KMS-11 (cell line): ENCODE measurements around the gene SALL4.

Source experiments
- H2AFZ ChIP-seq: fragments of 200-600 bp; sonication (generic); 2 replicates; pipeline ENCODE4 v1.6.1; 2016; ENCODE audit warnings: antibody characterized with exemption, mixed run types, low read depth
- H3K27ac ChIP-seq: fragments of 200-600 bp; sonication (generic); 2 replicates; pipeline ENCODE4 v1.6.1; 2016; ENCODE audit warnings: mild to moderate bottlenecking, mixed run types
- H3K27me3 ChIP-seq: fragments of 200-600 bp; sonication (generic); 2 replicates; pipeline ENCODE4 v1.6.1; 2017; ENCODE audit warnings: mild to moderate bottlenecking, low read depth, mixed run types, moderate library complexity; ENCODE audit not compliant: insufficient read depth
- H3K36me3 ChIP-seq: fragments of 200-600 bp; sonication (generic); 2 replicates; pipeline ENCODE4 v1.6.1; 2017; ENCODE audit warnings: mild to moderate bottlenecking, mixed run types; ENCODE audit not compliant: insufficient read depth
- H3K4me1 ChIP-seq: fragments of 200-600 bp; sonication (generic); 2 replicates; pipeline ENCODE4 v1.6.1; 2016; ENCODE audit warnings: mild to moderate bottlenecking, low read depth, mixed run types; ENCODE audit not compliant: poor library complexity, severe bottlenecking
- H3K4me2 ChIP-seq: fragments of 200-600 bp; sonication (generic); 2 replicates; pipeline ENCODE4 v1.7.0; 2016; ENCODE audit warnings: mild to moderate bottlenecking, mixed run types
- H3K4me3 ChIP-seq: fragments of 200-600 bp; sonication (generic); IDR thresholded peaks from 2 replicates; pipeline ENCODE4 v1.6.1; 2017; ENCODE audit warnings: low read depth, low read length, mixed read lengths; ENCODE audit not compliant: insufficient read depth
- H3K79me2 ChIP-seq: fragments of 200-600 bp; sonication (generic); 2 replicates; pipeline ENCODE4 v1.6.1; 2016; ENCODE audit warnings: low read depth, mixed run types; ENCODE audit not compliant: insufficient read depth
- H3K9ac ChIP-seq: fragments of 200-600 bp; sonication (generic); 2 replicates; pipeline ENCODE4 v1.6.1; 2016; ENCODE audit warnings: mild to moderate bottlenecking, mixed run types
- H4K20me1 ChIP-seq: fragments of 200-600 bp; sonication (generic); 2 replicates; pipeline ENCODE4 v1.6.1; 2016; ENCODE audit warnings: mild to moderate bottlenecking, mixed run types; ENCODE audit not compliant: insufficient read depth
- TF ChIP-seq, protein P1 (sequence below): fragments of 200-600 bp; sonication (generic); conservative IDR thresholded peaks from 2 replicates; pipeline ENCODE4 v1.6.1; 2017; ENCODE audit warnings: low read depth, mild to moderate bottlenecking, antibody characterized with exemption, low read length, moderate library complexity, mixed read lengths

Gene SALL4

DNA sequence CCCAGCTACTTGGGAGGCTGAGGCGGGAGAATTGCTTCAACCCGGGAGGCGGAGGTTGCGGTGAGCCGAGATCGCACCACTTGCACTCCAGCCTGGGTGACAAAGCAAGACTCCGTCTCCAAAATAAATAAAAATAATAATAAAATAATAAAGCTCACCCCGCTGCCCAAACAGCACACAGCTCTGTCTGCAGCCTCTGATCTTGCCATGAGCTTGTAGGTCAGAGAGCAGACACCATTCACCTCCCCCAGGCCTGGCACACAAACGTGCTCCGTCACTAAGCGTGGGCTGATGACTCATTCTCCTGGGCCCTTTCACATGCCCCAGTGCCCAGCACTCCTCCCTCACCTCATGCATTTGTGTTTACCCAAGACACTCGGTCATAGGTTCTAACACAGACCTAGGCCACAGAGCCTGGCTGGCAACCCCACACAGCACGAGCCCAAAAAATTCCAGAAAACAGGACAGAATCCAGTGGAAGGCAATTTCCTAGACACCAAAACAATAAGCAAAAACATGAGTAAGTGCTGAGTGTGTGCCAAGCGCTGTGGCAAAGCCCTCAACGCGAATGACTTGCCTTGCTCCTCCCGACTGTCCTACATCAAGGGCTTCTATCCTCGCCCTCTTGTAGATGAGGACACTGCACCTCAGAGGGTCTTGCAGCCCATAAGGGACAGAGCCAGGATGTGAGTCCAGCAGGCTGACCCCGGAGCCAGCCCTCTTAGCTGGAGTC lies 52.1 kb downstream of the SALL4 start:
- Histone ChIP-seq H3K27me3 (no peaks in the 10 kb centered on the region), H3K4me3 (no peak overlapping the region), H3K4me1 (no peaks in the 10 kb centered on the region), H3K36me3 (no peaks in the 10 kb centered on the region), H3K27ac (no peak overlapping the region), H4K20me1 (no peaks in the 10 kb centered on the region), H3K9ac (no peak overlapping the region), H3K79me2 (no peaks in the 10 kb centered on the region), H2AFZ (no peak overlapping the region), H3K4me2 (no peak overlapping the region)
- TF ChIP-seq, protein P1, sequence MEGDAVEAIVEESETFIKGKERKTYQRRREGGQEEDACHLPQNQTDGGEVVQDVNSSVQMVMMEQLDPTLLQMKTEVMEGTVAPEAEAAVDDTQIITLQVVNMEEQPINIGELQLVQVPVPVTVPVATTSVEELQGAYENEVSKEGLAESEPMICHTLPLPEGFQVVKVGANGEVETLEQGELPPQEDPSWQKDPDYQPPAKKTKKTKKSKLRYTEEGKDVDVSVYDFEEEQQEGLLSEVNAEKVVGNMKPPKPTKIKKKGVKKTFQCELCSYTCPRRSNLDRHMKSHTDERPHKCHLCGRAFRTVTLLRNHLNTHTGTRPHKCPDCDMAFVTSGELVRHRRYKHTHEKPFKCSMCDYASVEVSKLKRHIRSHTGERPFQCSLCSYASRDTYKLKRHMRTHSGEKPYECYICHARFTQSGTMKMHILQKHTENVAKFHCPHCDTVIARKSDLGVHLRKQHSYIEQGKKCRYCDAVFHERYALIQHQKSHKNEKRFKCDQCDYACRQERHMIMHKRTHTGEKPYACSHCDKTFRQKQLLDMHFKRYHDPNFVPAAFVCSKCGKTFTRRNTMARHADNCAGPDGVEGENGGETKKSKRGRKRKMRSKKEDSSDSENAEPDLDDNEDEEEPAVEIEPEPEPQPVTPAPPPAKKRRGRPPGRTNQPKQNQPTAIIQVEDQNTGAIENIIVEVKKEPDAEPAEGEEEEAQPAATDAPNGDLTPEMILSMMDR: no peak

GRCh38 chr20:51749674-51750036 lies 52.7 kb downstream of the SALL4 start:
- no peaks in the 10 kb centered on the region for H3K79me2 ChIP-seq
- H3K4me2 ChIP-seq: no peak overlapping the region
- H4K20me1 ChIP-seq: no peaks in the 10 kb centered on the region
- H3K9ac ChIP-seq: no peak overlapping the region
- no peaks in the 10 kb centered on the region for H3K27me3 ChIP-seq
- H3K36me3 ChIP-seq: no peaks in the 10 kb centered on the region
- no peak overlapping the region for H3K27ac ChIP-seq
- TF ChIP-seq, protein P1: no peak
- no peak overlapping the region for H3K4me3 ChIP-seq
- H2AFZ ChIP-seq: no peak overlapping the region
- H3K4me1 ChIP-seq: no peaks in the 10 kb centered on the region

DNA sequence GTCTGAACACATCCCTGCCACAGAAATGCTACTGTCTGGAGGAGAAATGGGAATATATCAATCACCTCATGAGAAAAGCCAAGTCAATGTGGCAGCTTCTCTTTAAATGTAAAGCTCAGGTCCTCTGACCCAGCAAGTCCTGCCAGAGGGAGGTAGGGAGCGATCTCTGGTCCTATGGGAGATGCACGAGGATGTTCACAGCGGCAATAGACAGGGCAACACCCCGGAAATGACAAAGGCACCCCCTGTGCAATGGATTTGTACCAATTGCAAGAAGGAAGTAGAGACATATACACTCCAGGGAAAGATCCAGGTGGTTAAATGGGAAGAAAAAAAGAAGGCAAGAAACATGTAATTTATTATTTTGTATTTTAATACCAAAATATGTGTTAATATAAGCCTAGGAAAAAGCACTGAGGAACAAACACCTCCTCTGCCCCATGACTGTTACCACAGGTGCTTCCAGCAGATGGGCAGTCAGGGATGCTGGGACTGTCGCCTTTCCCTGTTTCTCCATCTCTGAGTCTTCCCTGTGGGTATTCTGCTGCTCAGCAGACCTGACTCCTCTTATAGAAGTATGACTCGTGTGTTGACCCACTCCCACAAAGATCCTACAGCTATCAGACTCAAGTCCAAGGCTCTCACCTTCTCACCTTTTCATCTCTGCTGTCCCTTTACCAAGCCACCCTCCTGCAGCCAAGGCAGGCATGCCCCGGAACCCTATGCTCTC lies 55.0 kb downstream of the SALL4 start:
- Histone ChIP-seq H3K4me1 (no peaks in the 10 kb centered on the region), H2AFZ (no peak overlapping the region), H3K27ac (no peak overlapping the region)

DNA sequence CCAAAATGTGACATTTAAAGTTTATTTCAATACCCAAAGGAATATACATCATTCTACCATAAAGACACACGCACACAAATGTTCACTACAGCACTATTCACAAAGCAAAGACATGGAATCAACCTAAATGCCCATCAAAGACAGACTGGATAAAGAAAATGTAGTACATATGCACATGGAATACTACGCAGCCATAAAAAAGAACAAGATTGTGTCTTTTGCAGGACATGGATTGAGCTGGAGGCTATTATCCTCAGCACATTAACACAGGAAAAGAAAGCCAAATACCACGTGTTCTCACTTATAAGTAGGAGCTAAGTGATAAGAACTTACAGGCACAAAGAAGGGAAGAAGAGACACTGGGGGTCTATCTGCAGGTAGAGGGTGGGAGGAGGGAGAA lies 56.5 kb downstream of the SALL4 start:
- Histone ChIP-seq H3K9ac (no peak overlapping the region), H4K20me1 (no peaks in the 10 kb centered on the region), H3K36me3 (no peaks in the 10 kb centered on the region), H3K4me3 (no peak overlapping the region), H3K27ac (no peak overlapping the region), H3K27me3 (no peaks in the 10 kb centered on the region), H3K79me2 (no peaks in the 10 kb centered on the region), H3K4me1 (no peaks in the 10 kb centered on the region), H2AFZ (no peak overlapping the region), H3K4me2 (no peak overlapping the region)
- TF ChIP-seq, protein P1: no peak

More for the DNA sequence above, 55.0 kb downstream of the SALL4 start:
- Histone ChIP-seq H3K79me2 (no peaks in the 10 kb centered on the region), H4K20me1 (no peaks in the 10 kb centered on the region), H3K4me2 (no peak overlapping the region), H3K36me3 (no peaks in the 10 kb centered on the region), H3K9ac (no peak overlapping the region), H3K4me3 (no peak overlapping the region), H3K27me3 (no peaks in the 10 kb centered on the region)
- TF ChIP-seq, protein P1: no peak
